ENCODE measurements around the gene APBA2.

The APBA2 gene

DNA sequence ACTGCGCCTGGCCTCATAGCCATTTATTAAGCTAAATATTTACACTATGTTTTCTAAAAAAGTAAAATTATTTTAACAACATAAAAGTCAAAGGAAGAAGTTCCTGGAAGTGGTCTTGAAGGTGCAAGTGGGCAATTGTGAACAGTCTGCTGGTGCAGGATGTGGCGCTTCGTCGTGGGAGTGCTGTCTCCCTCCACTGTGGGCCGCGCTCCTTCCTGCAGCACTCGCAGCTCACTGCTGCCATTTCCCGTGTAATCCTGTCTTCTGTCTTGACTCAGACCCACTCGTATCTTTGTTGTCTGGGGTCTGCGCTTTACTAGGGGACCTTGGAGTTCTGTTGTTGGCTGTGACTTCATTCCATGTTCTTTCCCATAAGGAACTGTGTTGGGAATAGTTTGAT is 56.3 kb downstream of the APBA2 start:
- peak in 5 of 6 experiments; percentile 13 to 60 (median 50) for DNase-seq

DNA sequence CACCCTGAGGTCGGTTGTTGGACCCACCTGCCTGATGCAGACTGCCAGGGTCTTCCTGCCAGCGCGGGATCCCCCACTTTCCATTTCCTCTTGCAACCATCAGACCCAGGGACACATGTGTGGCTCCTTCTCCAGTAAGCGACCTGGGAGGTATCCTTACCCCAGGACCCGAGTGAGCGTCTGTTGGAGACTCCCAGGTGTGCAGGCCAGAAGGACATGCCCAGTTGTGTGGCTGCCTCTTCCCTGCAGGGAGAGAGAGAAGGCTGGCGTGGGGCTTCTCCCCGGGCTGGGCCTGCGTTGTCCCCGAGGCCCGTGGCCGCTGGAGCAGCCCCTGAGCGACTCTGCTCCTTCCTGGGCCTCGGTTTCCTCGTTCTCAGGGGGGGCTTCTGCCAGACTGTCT is 56.8 kb downstream of the APBA2 start:
- DNase-seq = no peak

DNA sequence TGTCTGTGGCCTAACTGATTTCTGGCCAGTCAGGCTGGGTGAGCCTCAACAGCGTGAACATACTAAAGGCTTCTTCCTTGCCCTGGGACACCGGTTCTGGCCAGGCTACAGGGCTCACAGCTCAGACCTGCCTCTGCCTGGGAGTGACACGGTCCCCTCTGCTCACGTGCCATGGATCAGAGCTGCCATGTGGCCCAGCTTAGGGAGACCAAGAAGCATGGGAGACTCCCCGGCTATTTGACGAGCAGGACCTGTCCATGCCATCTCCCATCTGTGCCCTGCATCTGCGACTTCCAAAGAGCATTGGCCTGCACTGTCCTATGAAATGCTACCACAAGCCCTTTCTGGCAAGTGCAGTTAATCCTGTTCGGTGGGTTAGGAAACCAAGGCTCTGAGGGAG is 57.4 kb downstream of the APBA2 start:
- no peak for DNase-seq

DNA sequence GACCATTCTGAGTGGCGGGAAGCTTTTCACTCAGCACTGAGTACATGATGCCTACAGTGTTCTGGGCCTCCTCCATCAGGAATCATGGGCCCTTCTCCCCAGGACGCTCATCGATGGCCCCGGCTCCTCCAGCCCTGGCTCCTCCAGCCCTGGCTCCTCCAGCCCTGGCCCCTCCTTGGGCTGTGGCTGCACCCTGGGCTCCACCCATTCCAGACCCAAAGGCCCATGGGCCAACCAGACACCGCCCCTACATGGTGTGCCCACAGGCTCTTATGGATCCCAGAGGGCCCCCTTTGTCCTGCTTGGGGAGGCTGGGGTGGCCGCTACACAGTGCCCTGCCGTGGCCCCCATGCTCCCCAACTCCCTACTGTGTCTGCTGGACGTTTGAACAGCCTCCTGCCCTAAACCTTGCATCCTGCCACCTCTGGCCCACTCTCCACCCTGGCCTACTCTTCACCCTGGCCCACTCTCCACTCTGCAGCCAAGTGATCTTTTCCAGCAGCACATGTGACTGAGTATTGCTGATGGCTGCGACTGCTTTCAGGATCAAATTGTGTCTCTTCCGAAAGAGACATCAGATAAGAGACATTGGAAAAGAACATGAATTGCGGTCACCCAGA is 57.9 kb downstream of the APBA2 start:
- no peak for DNase-seq

DNA sequence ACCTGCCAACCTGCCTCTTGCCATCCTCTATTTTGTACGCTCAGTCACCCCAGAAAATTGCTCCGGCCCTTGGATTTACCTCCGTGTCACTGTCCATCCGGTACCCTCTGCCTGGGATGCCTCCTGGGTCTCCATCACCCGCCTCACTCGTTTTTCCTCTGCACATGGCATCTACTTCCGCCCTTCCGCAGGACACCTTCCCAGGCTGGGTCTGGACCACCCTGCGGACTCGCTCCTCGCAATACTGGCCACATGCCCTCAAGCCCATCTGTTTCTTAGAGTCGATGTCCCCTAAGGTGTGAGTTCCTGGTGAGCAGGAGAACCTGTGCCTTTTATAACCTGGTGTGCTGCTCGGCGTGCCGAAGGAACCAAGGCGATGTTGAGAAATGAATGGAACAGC is 58.5 kb downstream of the APBA2 start:
- no peak for DNase-seq

DNA sequence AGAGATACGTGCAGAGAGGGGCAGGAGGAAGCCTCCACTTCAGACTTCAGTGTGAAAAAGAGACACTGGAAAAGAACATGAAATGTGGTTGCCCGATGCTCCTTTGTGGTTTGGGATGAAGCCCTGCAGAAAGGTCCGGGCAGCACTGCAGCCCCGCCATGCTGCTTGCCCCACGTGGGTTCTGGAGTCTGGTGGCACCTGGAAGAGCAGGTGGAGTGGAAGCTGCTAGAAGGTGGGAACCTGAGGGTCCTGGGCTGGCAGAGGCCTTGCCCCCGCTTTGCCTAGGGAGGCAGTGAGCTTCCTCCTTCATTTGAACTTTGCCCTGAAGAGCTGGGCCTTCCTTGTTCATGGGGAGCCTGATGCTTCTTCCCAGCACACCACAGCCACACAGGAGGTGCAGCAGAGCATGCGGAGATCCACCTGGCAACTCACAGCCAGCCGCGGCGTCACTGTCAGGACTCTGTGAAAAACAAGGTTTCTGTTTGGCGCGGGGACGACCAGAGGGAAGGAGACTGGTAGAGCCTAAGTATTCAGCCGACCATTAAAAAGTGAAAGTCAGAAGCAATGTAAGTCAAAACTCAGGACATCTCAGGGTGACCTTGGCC is 59.0 kb downstream of the APBA2 start:
- no peak for DNase-seq

DNA sequence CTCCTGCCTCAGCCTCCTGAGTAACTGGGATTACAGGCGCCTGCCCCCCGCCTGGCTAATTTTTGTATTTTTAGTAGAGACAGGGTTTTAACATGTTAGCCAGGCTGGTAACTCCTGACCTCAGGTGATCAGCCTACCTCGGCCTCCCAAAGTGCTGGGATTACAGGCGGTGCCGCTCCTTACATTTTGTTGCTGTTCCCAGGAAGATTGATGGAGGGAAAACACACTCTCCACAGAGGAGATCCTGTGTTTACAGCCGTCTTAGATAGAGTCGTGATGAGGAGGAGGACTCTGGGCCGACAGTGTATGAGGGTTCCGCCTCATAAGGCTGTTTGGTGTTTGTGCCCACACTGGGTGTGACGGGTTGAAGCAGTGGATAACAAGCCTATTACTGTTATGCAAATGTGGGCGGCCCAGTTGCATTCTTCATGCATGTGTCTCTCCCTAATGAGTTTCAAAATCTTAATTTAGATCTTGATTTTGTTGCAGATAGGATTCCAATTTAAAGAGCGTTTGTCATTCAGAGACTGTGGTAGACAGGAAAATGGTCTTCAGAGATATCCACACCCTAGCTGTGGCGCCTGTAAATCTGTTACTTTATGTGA is 60.0 kb downstream of the APBA2 start:
- DNase-seq = no peak

DNA sequence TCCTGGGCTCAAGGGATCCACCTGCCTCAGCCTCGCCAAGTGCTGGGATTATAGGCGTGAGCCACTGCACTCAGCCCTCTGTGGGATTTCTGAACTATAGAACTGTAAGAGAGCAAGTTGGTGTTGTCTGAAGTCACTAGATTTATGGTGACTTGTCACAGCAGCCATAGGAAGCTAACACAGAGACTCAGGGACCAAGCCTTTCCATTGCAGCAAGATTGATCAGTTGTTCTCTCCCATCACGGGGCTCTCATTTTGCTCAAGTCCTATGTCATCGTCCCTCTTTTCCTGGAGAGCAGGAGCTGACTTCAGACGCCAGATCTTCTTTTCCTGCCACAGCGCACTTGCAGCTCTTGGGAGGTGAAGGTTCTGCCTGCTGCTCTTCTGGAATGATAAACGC is 61.0 kb downstream of the APBA2 start:
- DNase-seq = no peak

DNA sequence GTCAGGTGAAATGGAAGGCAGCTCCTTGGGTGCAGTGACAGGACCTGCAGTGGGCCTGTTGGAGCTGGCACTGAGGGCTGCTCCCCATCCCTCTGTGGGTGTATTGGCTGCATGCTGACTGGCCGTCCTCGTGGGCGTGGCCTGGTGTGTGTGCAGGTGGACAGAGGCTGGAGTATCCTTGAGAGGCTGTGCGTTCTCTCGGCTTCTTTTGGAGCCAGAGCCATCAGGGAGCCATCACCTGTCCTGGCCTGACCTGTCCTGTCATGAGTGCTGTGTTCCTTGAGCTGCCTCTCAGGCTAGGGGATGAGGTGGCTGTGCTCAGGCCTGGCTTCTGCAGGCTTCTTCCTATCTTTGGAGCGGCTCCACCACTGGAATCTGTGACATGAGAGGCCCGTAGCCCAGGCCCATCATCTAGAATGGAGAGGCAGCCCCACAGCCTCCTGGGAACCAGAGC is 61.5 kb downstream of the APBA2 start:
- no peak for DNase-seq

DNA sequence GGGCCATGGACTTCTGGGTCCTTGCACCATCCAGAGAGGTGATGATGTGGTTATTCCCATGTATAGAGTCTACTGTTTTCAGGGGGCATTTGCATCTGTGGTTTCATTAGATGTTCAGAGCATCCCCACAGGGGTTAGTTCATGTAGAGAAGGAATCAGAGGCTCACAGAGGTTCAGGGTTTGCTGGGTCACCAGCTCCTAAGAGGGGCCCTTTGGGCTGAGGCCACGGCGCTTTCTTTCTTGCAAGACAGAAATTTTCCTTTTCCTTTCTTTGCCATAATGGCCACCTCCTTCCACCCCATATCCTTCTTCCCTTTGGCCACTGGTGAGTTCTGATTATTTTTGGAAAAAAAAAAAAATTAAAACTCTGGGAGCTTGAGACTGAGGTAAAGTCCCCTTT is 62.3 kb downstream of the APBA2 start:
- no peak for DNase-seq

DNA sequence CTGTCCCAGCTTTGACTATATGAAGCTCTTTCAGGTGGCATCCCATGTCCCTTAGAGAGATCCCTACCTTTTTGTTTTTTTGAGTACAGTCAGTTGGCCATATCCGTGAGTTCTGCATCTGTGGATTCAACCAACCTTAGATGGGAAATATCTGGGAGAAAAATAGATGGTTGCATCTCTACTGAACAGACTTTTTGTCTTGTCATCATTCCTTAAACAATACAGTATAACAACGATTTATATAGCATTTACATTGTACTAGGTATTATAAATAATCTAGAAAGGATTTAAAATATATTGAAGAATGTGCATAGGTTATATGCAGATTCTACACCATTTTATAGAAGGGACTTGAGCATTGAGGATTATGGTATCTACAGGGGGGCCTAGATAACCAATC is 65.1 kb downstream of the APBA2 start:
- no peak for DNase-seq

DNA sequence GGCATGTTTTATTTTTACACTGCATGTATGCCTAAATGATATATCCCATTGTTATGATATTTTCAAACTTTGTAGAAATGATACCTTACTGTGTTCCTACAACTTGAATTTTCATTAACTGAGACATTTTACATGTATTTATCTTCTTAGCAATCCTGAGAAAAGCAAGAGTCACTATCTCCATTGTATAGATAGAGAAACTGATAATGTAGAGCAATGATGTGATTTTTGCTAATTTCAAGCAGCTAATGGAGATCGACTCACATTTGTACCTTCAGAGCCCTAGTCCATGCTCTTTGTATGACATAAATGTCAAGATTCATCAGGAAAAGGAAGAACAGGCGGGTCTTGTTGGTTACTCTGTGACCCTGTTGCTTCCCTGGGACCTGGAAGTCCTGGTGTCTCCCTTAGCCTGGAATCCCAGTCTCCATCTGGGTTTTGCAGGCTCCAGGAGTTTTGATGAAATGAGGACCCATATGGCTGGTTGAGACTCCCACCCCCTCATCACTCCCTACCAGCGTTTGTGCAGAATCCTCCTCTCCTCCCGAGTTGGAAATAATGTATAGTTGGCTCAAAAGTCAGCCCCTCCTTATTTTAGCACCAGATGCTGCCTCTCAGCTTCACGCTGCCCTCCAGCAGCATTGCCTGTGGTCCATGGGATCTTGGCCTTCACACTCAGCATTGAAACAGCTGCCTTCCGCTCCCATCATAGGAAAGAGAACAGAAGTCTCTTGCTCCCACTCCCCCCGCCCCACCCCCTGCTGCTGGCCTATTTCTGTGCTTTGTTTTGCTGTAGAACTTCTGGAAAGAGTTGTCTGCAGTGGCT is 67.1 kb downstream of the APBA2 start:
- no peak for DNase-seq

DNA sequence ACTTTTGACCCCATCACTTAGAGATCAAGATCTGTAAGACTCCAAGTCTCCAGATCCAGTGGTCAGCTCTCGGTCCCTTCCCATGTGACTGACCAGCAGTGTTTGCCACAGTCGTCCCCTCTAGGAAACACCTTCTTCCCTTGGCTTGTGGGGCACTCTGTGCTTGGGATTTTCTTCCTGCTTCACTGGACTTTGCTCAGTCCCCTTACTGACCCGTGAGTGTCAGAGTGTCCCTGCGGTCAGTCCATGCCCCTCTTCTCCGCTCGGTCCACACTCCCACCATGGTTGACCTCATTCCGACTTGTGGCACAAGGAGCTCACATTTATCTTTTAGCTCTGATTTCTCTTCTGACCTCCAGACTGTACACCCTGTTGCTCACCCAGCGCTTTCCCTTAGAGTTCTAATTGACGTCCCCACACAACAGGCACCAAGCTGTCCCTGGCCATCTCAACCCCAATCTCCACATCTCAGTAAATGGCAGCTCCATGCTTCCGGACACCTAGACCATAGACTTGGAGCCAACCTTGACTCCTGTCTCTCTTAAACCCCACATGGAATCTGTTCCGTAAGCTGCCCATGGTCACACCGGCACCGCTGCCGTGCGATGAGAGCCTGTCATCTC is 67.9 kb downstream of the APBA2 start:
- DNase-seq = no peak

DNA sequence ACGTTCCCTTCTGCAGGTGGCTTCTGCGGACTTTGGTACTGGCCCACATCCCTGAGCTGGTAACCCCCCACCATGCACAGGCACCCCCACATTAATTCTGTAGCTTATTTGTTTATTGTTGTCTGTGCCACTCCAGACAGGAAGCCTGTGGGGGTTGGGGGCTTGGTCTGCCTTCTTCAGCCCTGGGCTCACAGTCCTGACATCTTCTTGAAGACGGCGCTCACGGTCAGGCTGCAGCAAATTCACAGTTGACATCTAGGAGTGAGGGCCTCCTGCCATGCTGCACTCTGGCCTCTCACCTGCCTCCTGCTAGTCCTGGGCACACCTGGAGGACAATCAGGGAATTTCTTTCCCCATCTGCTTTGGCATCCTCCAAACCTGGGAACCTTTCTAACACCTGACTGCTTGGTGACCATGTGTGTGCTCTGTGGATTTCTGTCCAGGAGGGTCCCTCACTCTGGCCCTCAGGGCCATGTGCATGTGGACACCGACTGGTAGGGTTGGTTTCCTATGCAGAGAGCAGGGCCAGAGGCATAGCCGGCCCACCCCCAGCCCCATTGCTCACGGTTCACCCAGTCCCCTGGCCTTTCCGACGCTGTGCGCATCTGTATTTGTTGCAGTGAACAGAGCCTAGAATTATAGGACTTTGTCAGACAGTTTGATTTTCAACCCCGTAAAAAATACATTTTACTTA is 68.8 kb downstream of the APBA2 start:
- DNase-seq = peak in 1 of 6 experiments; percentile 8

DNA sequence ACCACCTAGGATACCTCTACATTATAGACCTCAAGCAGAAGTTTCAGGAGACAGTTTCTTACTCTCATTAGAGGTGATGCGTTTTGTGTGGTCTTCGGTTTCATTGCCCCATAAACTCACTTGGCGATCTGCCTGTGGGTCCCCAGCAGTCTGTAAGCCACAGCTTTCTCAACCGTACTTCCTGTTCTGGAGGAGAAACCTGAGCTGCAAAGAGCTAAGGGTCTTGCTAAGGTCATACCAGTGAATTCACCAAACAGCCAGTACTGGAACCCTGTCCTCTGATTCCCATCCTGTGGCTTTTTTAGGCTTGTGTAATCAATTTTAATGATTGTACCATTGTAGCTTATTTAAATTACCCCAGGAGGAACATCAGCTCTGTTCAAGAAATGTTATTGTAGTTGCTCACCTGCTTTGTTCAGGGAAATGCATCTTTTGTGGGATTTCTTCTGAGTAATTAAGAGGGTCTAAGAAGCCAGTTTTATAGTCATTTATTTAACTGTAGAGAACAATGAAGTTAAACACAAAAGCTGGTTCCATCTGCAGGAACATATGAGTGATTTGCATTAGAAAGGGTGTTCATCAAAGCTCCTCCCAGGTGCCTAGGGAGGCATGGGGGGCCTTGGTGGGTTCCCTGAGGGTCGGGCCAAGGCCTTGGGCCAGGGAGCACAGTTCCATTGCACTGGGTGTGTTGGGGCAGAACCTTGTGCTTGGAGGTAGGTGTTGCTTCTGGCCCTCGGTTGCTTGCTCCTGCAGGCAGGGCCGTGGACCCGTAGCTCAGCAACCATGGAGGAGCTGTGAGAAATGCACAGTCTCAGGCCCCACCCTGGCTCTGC is 69.6 kb downstream of the APBA2 start:
- DNase-seq = peak in 3 of 6 experiments; percentile 8 to 9 (median 8)

DNA sequence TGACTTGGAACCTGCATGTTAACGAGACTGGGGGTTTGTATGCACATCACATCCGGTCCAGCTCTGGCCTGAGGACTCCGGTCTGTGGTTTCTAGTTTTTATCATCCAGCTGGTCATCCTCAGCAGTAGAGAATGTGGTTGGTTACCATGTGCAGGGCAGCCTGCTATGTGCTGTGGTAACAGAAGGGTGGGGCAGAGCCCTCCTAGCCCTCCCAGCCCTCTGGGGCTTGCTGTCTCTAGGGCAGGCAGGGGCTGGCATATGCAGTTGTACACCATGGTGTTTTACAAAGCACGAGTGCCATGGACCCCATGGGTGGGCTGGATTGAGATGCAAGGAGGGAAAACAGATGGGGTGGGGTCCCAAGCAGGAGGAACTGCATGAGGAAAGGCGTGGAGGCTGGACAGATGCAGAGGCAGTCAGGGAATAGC is 70.2 kb downstream of the APBA2 start:
- no peak for DNase-seq

DNA sequence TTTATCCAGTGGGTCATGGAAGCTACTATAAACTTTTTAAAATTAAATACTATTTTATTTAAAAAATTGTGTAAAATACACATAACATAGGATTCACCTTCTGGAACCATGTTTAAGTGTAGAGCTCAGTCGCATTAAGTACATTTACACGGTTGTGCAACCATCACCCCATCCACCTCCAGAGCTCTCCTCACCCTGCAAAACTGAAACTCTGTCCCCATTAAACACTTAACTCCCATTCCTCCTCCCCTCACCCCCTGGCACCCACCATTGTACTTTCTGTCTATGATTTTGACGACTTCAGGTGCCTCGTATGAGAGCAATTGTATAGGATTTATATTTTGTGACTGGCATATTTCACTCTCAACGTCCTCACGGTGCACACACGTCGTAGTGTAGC is 70.7 kb downstream of the APBA2 start:
- DNase-seq = no peak

DNA sequence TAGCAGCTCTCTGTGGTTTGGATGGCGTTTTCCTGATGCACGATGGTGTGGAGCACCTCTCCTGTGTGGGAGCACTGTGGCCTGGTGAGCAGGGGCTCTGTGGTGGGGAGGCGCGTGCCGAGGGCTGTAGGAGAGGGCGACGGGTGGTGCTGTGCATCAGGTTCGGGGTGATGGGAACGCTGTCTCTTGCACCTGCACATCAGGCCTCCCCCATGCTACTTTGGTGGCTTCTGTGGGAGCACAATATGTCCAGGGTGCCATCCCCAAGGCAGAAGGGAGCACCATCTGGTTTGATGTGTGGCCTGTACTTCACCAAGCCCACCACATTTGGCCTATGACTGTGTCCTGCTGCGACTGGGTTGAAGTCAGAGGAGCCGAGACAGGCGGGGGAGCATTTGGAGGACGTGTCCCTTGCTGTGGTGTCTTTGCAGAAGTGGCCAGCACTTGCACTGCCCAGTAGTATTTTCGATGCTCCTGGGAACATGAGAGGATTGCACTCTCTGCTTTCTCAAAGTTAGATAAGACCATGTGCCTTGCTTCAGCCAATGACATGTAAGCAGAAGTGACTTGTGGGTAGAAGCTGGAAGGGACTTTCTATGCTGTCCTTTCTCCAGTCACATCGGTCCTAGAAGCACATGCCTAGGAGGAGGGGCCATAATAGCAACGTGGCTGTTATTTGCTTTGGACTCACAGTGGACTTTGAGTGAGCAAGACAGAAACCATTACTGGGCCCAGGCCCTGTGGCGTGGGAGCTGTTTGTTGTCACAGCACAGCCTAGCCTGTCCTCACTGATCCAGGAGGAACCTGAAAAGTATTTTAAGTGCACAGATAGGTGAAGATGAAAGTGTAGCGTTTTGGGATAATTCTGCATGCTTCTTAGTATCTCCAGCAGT is 72.1 kb downstream of the APBA2 start:
- DNase-seq = no peak

DNA sequence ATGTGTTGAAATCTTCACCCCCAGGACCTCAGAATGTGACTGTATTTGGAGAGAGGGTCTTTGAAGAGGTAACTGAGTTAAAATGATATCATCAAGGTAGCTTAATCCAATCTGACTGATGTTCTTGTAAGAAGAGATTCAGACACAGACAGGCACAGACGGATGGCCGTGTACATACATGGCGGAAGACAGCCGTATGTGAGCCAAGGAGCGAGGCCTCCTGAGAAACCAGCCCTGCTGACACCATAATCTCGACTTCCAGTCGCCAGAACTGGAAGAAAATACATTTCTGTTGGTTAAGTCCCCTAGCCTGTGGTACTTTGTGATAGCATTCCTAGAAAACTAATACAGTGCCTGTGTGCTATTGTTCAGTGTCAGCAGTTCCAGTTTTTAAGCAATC is 73.6 kb downstream of the APBA2 start:
- DNase-seq = no peak

DNA sequence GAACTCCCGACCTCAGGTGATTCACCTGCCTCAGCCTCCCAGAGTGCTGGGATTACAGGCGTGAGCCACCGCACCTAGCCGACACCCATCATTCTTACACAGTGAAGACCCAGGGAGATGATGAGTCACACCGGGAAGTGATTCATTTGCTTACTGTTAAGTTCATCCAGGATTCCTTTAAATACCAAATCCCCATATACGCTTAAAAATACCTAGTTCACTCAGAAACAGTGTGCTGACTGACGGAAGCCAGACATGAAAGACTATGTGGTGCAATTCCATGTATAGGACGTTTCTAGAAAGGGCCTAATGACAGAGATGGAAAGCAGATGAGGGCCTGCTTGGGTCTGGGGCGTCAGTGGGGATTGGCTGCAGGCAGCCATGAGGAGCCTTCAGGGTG is 75.2 kb downstream of the APBA2 start:
- no peak for DNase-seq

DNA sequence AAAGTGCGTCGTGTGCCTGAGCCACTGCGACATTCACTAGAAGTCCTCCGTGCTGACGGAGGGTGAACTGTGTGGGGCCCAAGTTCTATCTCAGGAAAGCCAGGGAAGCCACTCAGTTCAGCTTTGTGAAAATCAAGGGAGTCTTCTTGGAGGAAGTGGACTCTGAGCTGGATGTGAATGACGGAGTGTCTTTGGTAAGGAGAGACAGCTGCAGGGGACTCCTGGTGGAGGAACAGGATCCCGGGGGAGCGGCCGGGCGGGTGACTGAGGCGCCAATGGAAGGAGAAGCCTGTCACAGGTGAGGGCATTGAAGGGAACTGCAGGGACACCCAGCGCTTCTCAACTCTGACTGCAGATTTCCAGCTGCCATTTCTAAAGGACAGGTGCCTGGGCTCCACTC is 75.6 kb downstream of the APBA2 start:
- no peak for DNase-seq
